ENCODE measurements around the gene CTSV. TPM values are rescaled to one million over a fixed set of nuclear protein-coding genes. Genes with fewer than 3 reads are reported as not detected.

Gene CTSV
- 3.7 and 12.5 TPM in 2 replicates for total RNA-seq

GRCh38 chr9:97038611-97039513 is at the start of gene CTSV:
TSS of gene CTSV (minus strand) at chr9:97039142. CDS start at chr9:97038043, 1,099 bp downstream.

Other genes with a start within 250 kb of the CTSV start
- 1.3 and 3.2 TPM in 2 replicates for gene ZNF782, start 184.6 kb downstream of the CTSV start, total RNA-seq
- not detected in 2 replicates for gene NUTM2G, start 110.3 kb downstream of the CTSV start, total RNA-seq

All from mesangial cell (primary cell).